Measurements from ENCODE around the gene PHC1.

The PHC1 gene

DNA sequence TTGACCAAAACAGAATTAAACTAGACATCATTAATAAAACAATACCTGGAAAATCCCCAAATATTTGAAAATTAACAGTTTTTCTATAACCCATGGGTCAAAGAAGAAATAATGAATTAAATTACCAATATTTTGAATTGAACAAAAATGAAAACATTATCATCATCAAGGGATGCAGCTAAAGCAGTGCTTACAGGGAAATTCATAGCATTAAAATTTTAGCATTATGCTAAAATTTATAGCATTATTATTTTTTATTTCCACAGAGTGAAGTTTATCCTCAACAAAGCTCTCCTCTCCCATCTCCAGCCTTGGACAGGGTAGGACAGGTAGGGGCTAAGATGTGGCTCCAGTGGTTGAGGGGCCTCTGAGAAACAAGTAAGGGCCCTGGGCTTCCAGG, 54.5 kb downstream of the PHC1 start:
- Histone ChIP-seq H3K4me3 (ENCODE audit: low read depth, low read length) (no peak overlapping the region), H3K27ac (ENCODE audit: low read depth, low read length) (no peak overlapping the region), H3K4me1 (ENCODE audit: control insufficient read depth, insufficient read depth, low read length) (no peaks in the 10 kb centered on the region), H3K36me3 (ENCODE audit: control insufficient read depth, insufficient read depth, low read length) (no peaks in the 10 kb centered on the region), H3K9ac (ENCODE audit: low read depth, low read length) (no peak overlapping the region), H3K27me3 (ENCODE audit: control insufficient read depth, insufficient read depth, low read length) (no peaks in the 10 kb centered on the region), H3K9me3 (ENCODE audit: control insufficient read depth, insufficient read depth, low read length) (peaks cover 9% of the 10 kb centered on the region; the same call in 1 of the 2 replicates)

DNA sequence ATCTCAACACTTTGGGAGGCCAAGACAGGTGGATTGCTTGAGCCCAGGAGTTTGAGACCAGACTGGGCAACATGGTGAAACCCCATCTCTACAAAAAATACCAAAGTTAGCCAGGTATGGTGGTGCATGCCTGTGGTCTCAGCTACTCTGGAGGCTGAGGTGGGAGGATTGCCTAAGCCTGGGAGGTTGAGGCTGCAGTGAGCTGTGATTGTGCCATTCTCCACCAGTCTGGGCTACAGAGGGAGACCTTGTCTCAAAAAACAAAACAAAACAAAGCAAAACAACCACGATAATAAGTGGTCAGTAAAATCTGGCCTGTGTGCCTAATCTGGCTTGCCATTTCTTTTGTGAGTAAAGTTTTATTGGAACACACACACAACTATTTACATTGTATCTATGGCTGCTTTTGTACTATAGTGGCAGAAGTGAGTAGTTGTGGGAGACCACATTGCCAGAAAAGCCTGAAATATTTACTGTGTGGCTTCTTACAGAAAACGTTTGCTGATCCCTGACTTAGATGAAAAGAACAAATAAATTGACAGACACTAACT, 55.6 kb downstream of the PHC1 start:
- Histone ChIP-seq H3K4me1 (ENCODE audit: control insufficient read depth, insufficient read depth, low read length) (no peaks in the 10 kb centered on the region), H3K9ac (ENCODE audit: low read depth, low read length) (no peak overlapping the region), H3K27me3 (ENCODE audit: control insufficient read depth, insufficient read depth, low read length) (no peaks in the 10 kb centered on the region), H3K36me3 (ENCODE audit: control insufficient read depth, insufficient read depth, low read length) (no peaks in the 10 kb centered on the region), H3K27ac (ENCODE audit: low read depth, low read length) (no peak overlapping the region), H3K9me3 (ENCODE audit: control insufficient read depth, insufficient read depth, low read length) (peaks cover 9% of the 10 kb centered on the region; the same call in 1 of the 2 replicates), H3K4me3 (ENCODE audit: low read depth, low read length) (no peak overlapping the region)

DNA sequence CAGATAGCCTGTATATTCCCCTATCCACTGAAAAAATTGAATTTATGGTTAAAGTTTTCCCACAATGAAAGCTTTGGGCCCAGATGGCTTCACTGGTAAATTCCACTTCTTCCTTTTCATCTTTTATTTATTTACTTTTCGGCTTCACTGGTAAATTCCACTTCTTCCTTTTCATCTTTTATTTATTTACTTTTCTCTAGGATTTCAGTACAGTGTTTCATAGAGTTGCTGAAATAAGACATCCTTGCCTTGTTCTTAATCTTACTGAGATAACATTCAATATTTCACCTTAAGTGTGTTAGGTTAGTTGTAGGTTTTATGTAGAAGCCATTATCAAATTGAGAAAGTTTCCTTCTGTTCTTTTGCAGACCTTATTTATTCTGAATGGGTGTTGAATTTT, 56.1 kb downstream of the PHC1 start:
- H3K27me3 ChIP-seq (ENCODE audit: control insufficient read depth, insufficient read depth, low read length), result no peaks in the 10 kb centered on the region
- no peak overlapping the region for H3K9ac ChIP-seq (ENCODE audit: low read depth, low read length)
- no peak overlapping the region for H3K27ac ChIP-seq (ENCODE audit: low read depth, low read length)
- H3K36me3 ChIP-seq (ENCODE audit: control insufficient read depth, insufficient read depth, low read length), result no peaks in the 10 kb centered on the region
- H3K4me1 ChIP-seq (ENCODE audit: control insufficient read depth, insufficient read depth, low read length), result no peaks in the 10 kb centered on the region
- H3K9me3 ChIP-seq (ENCODE audit: control insufficient read depth, insufficient read depth, low read length), result peaks cover 9% of the 10 kb centered on the region; the same call in 1 of the 2 replicates
- no peak overlapping the region for H3K4me3 ChIP-seq (ENCODE audit: low read depth, low read length)

DNA sequence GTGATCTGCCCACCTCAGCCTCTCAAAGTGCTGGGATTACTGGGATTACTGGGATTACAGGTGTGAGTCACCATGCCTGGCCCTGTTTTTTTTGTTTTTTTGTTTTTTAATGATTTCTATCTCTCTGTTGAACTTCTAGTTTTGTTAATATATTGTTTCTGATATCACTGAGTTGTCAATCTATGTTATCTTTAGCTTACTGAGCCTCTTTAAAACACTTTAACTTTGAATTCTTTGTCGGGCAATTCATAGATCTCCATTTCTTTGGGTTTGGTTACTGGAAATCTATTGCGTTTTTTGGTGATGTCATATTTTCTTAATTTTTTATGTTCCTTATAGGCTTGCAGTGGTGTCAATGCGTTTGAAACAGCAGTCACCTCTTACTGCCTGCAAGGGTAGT, 65.8 kb downstream of the PHC1 start:
- no peaks in the 10 kb centered on the region for H3K36me3 ChIP-seq (ENCODE audit: control insufficient read depth, insufficient read depth, low read length)
- H3K4me1 ChIP-seq (ENCODE audit: control insufficient read depth, insufficient read depth, low read length), result no peaks in the 10 kb centered on the region
- H3K27me3 ChIP-seq (ENCODE audit: control insufficient read depth, insufficient read depth, low read length), result no peaks in the 10 kb centered on the region
- no peak overlapping the region for H3K27ac ChIP-seq (ENCODE audit: low read depth, low read length)
- no peak overlapping the region for H3K9ac ChIP-seq (ENCODE audit: low read depth, low read length)
- no peaks in the 10 kb centered on the region for H3K9me3 ChIP-seq (ENCODE audit: control insufficient read depth, insufficient read depth, low read length)
- no peak overlapping the region for H3K4me3 ChIP-seq (ENCODE audit: low read depth, low read length)

DNA sequence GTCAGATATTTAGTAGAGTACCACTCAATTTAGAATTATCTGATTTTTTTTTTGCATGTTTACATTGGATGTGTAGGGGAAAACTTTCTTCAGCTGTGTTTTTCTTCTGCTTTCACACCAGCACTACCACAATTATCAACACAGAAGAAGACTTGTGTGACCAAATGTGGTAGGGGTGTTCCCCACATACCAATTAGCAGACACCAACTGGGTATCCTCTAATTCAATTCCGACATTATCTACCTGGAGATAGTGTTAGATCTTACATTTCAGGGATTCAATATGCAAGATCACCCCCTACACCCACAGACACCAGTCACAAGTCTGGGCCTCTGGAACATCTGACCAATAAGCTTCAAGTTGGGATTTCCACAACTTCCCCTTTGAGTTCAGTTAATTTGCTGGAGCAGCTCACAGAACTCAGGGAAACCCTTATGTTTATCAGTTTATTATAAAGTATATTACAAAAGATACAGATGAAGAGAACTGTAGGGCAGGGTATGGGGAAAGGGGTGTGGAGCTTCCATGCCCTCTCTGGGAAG, 71.0 kb downstream of the PHC1 start:
- no peak overlapping the region for H3K9ac ChIP-seq (ENCODE audit: low read depth, low read length)
- H3K4me3 ChIP-seq (ENCODE audit: low read depth, low read length), result no peak overlapping the region
- no peaks in the 10 kb centered on the region for H3K9me3 ChIP-seq (ENCODE audit: control insufficient read depth, insufficient read depth, low read length)
- no peaks in the 10 kb centered on the region for H3K27me3 ChIP-seq (ENCODE audit: control insufficient read depth, insufficient read depth, low read length)
- no peaks in the 10 kb centered on the region for H3K36me3 ChIP-seq (ENCODE audit: control insufficient read depth, insufficient read depth, low read length)
- H3K4me1 ChIP-seq (ENCODE audit: control insufficient read depth, insufficient read depth, low read length), result no peaks in the 10 kb centered on the region
- no peak overlapping the region for H3K27ac ChIP-seq (ENCODE audit: low read depth, low read length)

DNA sequence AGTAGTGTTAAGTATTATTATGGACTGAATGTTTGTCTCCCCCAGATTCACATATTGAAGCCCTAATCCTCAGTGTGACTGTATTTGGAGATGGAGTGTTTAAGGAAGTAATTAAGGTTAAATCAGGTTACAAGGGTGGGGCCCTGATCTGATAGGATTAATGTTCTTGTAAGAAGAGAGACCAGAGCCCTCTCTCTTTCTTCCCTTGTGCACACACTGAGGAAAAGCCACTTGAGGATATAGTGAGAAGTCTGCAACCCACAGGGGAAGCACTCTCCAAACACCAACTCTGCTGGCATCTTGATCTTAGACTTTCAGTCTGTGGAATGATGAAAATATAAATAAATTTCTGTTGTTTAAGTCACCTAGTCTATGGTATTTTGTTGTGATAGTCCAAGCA, 72.9 kb downstream of the PHC1 start:
- Histone ChIP-seq H3K27me3 (ENCODE audit: control insufficient read depth, insufficient read depth, low read length) (no peaks in the 10 kb centered on the region), H3K4me1 (ENCODE audit: control insufficient read depth, insufficient read depth, low read length) (no peaks in the 10 kb centered on the region), H3K27ac (ENCODE audit: low read depth, low read length) (no peak overlapping the region), H3K9ac (ENCODE audit: low read depth, low read length) (no peak overlapping the region), H3K9me3 (ENCODE audit: control insufficient read depth, insufficient read depth, low read length) (no peaks in the 10 kb centered on the region), H3K4me3 (ENCODE audit: low read depth, low read length) (no peak overlapping the region), H3K36me3 (ENCODE audit: control insufficient read depth, insufficient read depth, low read length) (no peaks in the 10 kb centered on the region)

DNA sequence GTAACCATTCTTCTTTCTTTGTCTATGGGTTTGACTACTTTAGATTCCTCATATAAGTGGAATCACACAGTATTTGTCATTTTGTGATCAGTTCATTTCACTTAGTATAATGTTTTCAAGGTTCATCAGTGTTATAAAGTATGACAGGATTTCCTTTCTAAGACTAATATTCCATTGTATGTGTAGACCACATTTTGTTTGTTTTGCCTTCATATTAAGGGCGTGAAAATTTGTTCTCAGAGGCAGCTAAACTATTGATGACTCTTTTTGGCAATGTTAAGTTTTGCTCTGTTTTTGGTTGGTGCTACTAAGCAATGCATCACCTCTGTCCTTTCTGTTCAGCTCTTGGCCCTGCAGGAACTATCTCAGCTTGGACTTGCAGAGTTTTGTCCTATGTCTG, 73.4 kb downstream of the PHC1 start:
- no peaks in the 10 kb centered on the region for H3K4me1 ChIP-seq (ENCODE audit: control insufficient read depth, insufficient read depth, low read length)
- no peak overlapping the region for H3K4me3 ChIP-seq (ENCODE audit: low read depth, low read length)
- no peaks in the 10 kb centered on the region for H3K27me3 ChIP-seq (ENCODE audit: control insufficient read depth, insufficient read depth, low read length)
- H3K36me3 ChIP-seq (ENCODE audit: control insufficient read depth, insufficient read depth, low read length), result no peaks in the 10 kb centered on the region
- H3K9ac ChIP-seq (ENCODE audit: low read depth, low read length), result no peak overlapping the region
- no peak overlapping the region for H3K27ac ChIP-seq (ENCODE audit: low read depth, low read length)
- H3K9me3 ChIP-seq (ENCODE audit: control insufficient read depth, insufficient read depth, low read length), result no peaks in the 10 kb centered on the region

DNA sequence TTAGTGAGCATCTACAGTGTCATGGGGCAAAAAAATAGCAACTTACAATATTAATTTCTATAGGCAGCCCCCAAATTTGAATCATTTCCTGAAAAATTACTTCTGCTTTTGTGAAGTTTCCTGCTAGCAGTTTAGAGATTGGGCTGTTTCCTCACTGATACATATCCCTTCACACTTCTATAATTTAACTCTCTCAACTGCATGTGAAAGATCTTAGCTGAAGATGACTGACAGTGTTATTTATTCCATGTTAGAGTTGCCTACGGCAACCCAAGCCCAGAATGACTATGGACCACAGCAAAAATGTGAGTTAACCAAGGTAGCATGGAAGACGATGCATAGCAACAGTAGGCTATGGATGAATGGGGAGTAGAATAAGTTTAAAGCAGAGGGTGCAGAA, 75.1 kb downstream of the PHC1 start, which contains the start of gene KLRG1:
Gene KLRG1, plus strand, starts transcription at position 134 of the 400 bp plus-strand sequence. Its CDS starts 90 bp downstream, at position 224.
- H3K27me3 ChIP-seq (ENCODE audit: control insufficient read depth, insufficient read depth, low read length), result no peaks in the 10 kb centered on the region
- no peaks in the 10 kb centered on the region for H3K4me1 ChIP-seq (ENCODE audit: control insufficient read depth, insufficient read depth, low read length)
- H3K9ac ChIP-seq (ENCODE audit: low read depth, low read length), result no peak within 1 kb of the TSS
- H3K36me3 ChIP-seq (ENCODE audit: control insufficient read depth, insufficient read depth, low read length), result no peaks in the 10 kb centered on the region
- no peak within 1 kb of the TSS for H3K27ac ChIP-seq (ENCODE audit: low read depth, low read length)
- no peak within 1 kb of the TSS for H3K4me3 ChIP-seq (ENCODE audit: low read depth, low read length)
- H3K9me3 ChIP-seq (ENCODE audit: control insufficient read depth, insufficient read depth, low read length), result no peaks in the 10 kb centered on the region

Data from HUES48 (cell line).